Ishikawa (cell line): ENCODE measurements around the gene TMEM252.

ENCODE experiments used
- EGR1 ChIP-seq: IDR thresholded peaks from 2 replicates; pipeline ENCODE4 v1.6.1; 2012
- EP300 ChIP-seq: IDR thresholded peaks from 2 replicates; pipeline ENCODE4 v1.6.1; 2012; ENCODE audit warnings: borderline replicate concordance
- FOXM1 ChIP-seq: IDR thresholded peaks from 2 replicates; pipeline ENCODE4 v1.6.1; 2012; ENCODE audit warnings: low read depth, borderline replicate concordance
- MAX ChIP-seq: IDR thresholded peaks from 2 replicates; pipeline ENCODE4 v1.6.1; 2012
- TAF1 ChIP-seq: IDR thresholded peaks from 2 replicates; pipeline ENCODE4 v1.6.1; 2012; ENCODE audit warnings: low read depth, mild to moderate bottlenecking
- TCF12 ChIP-seq: IDR thresholded peaks from 2 replicates; pipeline ENCODE4 v1.6.1; 2012; ENCODE audit warnings: low read depth
- YY1 ChIP-seq: IDR thresholded peaks from 2 replicates; pipeline ENCODE4 v1.6.1; 2012; ENCODE audit warnings: low read depth

- TF ChIP-seq FOXM1: no peak
- TF ChIP-seq EGR1: no peak
- TF ChIP-seq YY1: no peak
- TF ChIP-seq MAX: no peak
- no peak for TF ChIP-seq EP300
- no peak for TF ChIP-seq TAF1
- TF ChIP-seq TCF12: no peak
Measured at GRCh38 chr9:68505681-68506409, 34.8 kb downstream of the TMEM252 start.
